Femur (tissue), 1 donor: ENCODE data around the gene NEK9.

ENCODE experiments used
- DNase-seq: peaks from one replicate; pipeline ENCODE4 v3.0.0-alpha.2; 2017

Gene NEK9

GRCh38 chr14:75063491-75064204 is 63.2 kb downstream of the NEK9 start, which contains the start of gene ACYP1:
Gene ACYP1 (minus strand): TSS chr14:75064024. CDS start chr14:75063553, 471 bp downstream.
- peak; percentile 97 for DNase-seq

DNA sequence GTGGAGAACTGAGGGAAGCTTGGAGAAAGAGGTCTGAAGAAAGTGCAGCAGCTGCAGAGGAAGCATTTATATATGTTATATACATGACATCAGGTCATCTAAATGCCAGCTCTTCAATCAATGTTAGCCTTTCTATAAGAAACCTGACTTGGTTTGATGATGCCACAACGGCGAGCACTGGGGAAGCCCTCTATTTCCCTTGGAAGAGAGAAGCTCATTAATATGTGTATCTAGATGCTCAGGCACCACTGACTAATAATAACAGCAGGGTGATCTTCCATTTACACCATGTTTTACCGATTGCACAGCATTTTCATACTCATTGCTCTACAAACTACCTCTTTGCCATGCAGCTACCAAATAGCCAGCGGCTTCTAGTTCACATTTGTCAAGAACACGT is 63.8 kb downstream of the NEK9 start:
- no peak for DNase-seq

- DNase-seq = no peak
Observed at GRCh38 chr14:75060420-75060819, 66.4 kb downstream of the NEK9 start.

- no peak for DNase-seq
Observed at GRCh38 chr14:75059642-75060041, 67.2 kb downstream of the NEK9 start.

- DNase-seq = no peak
Observed at GRCh38 chr14:75054421-75054820, 72.4 kb downstream of the NEK9 start.

- no peak for DNase-seq
Observed at GRCh38 chr14:75053396-75054291, 73.2 kb downstream of the NEK9 start.

GRCh38 chr14:75051556-75051899 is 75.3 kb downstream of the NEK9 start:
- no peak for DNase-seq

- DNase-seq = peak; percentile 87
Observed at GRCh38 chr14:75050852-75051555, 75.8 kb downstream of the NEK9 start, which contains the start of gene MLH3. Gene MLH3 (minus strand): TSS chr14:75051467. CDS start chr14:75049655, 1,812 bp downstream.

GRCh38 chr14:75049731-75050201 is 77.1 kb downstream of the NEK9 start:
- DNase-seq = no peak

- peak; percentile 21 for DNase-seq
Observed at GRCh38 chr14:75049136-75049535, 77.7 kb downstream of the NEK9 start.

DNA sequence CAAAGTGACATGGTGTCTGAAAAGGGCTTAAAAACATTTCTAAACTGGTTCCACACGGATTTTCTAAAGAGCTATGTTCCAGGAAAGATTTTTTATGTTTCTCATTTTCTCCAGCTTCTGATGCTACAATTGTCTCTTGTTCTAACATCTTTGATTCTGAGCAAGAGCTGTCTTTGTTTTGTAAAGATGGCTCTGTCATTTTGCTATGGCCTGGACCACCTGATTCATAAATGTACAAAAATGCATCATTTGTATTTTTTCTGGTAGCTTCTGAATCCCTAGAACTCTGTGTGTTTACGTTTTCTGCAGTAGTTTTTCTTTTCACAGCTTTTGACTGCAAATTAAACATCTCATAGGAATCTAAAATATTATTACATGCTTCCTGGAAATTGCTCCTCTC is 78.7 kb downstream of the NEK9 start:
- no peak for DNase-seq

DNA sequence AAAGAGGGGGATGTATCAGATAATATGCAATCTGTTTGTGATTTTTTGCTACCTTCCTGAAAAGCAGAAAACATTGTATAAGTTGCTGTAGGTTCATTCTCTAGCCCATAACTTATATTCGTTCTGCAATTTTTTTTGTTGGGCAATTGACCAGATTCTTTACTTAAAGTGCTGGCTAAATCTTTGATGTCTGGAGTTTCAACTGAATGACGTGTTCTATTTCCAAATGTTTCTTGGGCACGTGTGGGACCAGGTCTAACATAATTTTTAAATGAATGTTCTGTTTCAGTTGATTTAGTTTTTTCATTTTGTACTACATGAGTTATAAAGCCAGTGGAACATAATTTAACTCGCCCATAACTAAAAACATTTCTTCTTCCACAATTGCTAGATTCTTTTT is 79.3 kb downstream of the NEK9 start:
- DNase-seq = no peak

DNA sequence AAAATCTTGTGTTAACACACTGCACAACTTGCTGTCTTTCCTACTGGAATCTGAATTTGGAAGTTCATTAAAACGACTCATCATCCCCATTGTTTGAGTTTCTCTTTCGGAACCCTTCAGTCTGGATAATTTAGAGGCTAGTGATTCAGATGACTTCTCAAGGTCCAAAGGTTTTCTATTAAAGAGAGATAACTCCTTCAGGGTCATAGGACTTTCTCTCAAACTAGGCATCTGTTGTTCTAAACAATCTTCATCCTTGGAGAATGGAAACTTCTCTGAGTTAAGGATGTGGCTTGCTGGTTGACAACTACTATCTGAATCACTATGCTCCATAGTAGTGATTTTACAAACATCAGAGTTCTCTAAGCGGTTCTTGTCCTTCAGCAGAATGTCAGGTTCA is 79.9 kb downstream of the NEK9 start:
- DNase-seq = no peak

GRCh38 chr14:75046275-75046674 is 80.6 kb downstream of the NEK9 start:
- no peak for DNase-seq

DNA sequence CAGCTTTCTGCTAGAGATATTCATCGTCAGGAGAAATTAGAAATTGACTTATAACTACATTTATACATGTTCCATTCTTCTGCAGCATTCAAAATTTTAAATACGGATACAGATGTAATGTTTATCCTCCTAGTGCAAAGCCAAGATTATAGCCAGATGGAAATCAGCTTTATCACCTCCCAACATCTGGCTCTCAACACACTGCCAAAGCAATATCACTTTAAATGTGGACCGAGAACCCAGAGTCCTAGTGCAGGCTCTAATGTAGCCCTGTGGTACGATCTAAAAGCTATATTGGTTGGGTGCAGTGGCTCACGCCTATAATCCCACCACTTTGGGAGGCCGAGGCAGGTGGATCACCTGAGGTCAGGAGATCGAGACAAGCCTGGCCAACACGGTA is 82.1 kb downstream of the NEK9 start:
- DNase-seq = peak; percentile 29

- DNase-seq = no peak
Observed at GRCh38 chr14:75044322-75044721, 82.5 kb downstream of the NEK9 start.

DNA sequence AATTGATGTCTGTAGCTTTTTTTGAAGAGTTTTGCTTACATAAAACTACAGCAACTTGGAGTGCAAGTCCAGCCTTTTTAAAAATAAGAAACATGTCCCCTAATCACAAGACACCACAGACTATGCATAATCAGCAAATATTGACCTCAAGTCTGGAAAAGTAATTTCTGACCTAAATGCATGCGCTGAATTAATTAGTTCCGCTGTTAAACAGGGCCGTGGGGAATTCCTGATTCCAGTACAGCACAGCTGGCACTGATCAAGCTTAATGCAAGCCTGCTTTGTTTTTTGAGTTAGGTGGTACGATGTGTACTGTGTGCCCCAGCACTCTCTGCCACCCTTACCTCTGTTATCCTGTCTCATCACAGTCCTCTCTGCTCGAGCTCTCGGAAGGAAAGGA is 84.8 kb downstream of the NEK9 start:
- no peak for DNase-seq

- DNase-seq = no peak
Observed at GRCh38 chr14:75041613-75042012, 85.2 kb downstream of the NEK9 start.

DNA sequence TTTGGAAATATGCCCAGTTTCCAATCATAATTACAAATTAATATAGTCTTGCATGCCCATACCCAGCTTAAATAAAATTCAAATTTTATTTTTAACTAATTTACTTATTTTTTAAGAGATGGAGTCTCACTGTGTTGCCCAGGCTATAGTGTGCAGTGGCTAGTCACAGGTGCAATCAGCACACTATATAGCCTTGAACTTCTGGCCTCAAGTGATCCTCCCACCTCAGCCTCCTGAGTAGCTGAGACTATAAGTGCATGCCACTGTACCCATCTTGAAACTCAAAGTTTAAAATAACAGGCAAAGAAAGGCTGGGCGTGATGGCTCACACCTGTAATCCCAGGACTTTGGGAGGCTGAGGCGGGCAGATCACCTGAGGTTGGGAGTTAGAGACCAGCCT is 85.9 kb downstream of the NEK9 start:
- no peak for DNase-seq

DNA sequence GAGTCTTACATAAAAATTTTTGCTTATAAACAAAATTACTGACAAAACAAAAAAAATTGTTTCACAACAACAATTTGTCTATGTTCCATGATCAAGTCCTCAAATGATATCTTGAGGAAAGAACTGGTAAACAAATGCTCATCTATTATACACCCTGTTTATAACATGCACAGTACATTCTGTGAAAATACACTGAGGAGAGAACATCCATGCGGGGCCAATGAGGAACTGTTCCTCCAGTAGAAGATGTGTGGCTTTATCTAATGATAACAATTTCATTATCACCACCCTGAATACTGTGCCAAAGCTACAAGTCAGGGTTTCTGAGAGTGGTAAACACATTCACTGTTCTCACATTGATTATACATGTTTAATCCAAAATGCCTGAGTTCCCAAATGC is 86.3 kb downstream of the NEK9 start:
- DNase-seq = no peak

GRCh38 chr14:75032939-75033338 is 93.9 kb downstream of the NEK9 start:
- no peak for DNase-seq

DNA sequence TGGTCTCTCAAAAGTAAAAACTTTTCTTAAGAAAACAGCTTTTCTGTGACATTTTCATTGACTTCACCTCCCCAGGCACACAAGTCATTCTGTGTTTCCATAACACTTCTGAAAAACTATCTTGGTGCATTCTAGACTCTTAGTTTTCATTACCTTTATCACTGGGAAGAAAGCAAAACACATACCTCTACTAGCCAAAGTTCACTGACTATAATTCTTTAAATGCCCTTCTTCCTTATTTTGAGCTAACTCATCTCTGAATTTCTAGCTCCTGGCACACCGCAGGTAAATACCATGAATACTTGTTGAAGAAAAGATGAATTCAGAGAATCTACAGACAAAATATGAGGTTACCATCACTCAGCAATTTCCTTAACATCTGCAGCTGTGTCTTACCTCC is 96.7 kb downstream of the NEK9 start:
- DNase-seq = no peak
